HEK293T (cell line): ENCODE measurements around the gene DTNB.

Experiments used
- ARNT ChIP-seq: fragments of 450-650 bp; IDR thresholded peaks from 2 replicates; pipeline ENCODE4 v1.6.1; 2017; ENCODE audit warnings: mild to moderate bottlenecking
- BHLHE40 ChIP-seq: fragments of 450-650 bp; IDR thresholded peaks from 2 replicates; pipeline ENCODE4 v1.6.1; 2016; ENCODE audit warnings: mild to moderate bottlenecking, moderate library complexity, borderline replicate concordance
- CTBP1 ChIP-seq: fragments of 450-650 bp; IDR thresholded peaks from 2 replicates; pipeline ENCODE4 v1.6.1; 2016; ENCODE audit warnings: borderline replicate concordance
- FOXA1 ChIP-seq: fragments of 450-650 bp; IDR thresholded peaks from 2 replicates; pipeline ENCODE4 v1.6.1; 2016; ENCODE audit warnings: mild to moderate bottlenecking
- FOXK2 ChIP-seq: fragments of 450-650 bp; IDR thresholded peaks from 2 replicates; pipeline ENCODE4 v1.6.1; 2016; ENCODE audit warnings: mild to moderate bottlenecking
- FOXM1 ChIP-seq: fragments of 450-650 bp; IDR thresholded peaks from 2 replicates; pipeline ENCODE4 v1.6.1; 2017; ENCODE audit warnings: mild to moderate bottlenecking, borderline replicate concordance
- L3MBTL2 ChIP-seq: fragments of 450-650 bp; conservative IDR thresholded peaks from 2 replicates; pipeline ENCODE4 v1.6.1; 2016; ENCODE audit warnings: mild to moderate bottlenecking
- SP1 ChIP-seq: fragments of 450-650 bp; IDR thresholded peaks from 2 replicates; pipeline ENCODE4 v1.6.1; 2017
- SUZ12 ChIP-seq: fragments of 450-650 bp; IDR thresholded peaks from 2 replicates; pipeline ENCODE4 v1.6.1; 2016; ENCODE audit warnings: mild to moderate bottlenecking
- TF ChIP-seq, protein P1 (sequence below): fragments of 450-650 bp; IDR thresholded peaks from 2 replicates; pipeline ENCODE4 v1.6.1; 2016

DNA sequence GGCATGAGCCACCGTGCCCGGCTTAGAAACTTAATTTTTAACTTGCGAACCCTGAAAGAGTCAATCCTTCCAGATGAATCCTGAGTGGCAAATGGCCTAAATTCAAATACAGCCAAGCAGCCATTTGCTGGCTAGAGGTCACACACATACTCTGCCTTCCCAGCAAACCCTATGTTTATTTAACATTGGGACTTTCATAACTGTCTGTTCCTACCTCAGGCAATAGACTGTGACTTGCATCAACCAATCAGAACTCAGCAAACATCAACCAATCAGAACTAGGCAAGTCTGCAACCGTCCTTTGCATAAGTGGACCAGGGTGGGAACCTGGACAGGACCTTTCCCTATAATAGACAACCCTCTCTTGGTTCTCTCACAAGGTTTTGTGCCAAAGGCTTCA, 127.5 kb downstream of the DTNB start:
- TF ChIP-seq, protein P1, sequence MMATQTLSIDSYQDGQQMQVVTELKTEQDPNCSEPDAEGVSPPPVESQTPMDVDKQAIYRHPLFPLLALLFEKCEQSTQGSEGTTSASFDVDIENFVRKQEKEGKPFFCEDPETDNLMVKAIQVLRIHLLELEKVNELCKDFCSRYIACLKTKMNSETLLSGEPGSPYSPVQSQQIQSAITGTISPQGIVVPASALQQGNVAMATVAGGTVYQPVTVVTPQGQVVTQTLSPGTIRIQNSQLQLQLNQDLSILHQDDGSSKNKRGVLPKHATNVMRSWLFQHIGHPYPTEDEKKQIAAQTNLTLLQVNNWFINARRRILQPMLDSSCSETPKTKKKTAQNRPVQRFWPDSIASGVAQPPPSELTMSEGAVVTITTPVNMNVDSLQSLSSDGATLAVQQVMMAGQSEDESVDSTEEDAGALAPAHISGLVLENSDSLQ: no peak
- TF ChIP-seq BHLHE40 (no peak), ARNT (no peak), CTBP1 (no peak), FOXM1 (no peak), FOXA1 (no peak), L3MBTL2 (no peak), FOXK2 (no peak), SUZ12 (no peak), SP1 (no peak)
